ENCODE measurements around the gene MDGA2. TPM values are rescaled to one million over a fixed set of nuclear protein-coding genes. Genes with fewer than 3 reads are reported as not detected.
"Not testable (repeated sequence)": the region's sequence is repeated elsewhere in the genome, so short reads cannot be mapped to it uniquely, and the experiment has no call there.

The MDGA2 gene
- total RNA-seq, 2 donors from 2014 or later, result not detected

DNA sequence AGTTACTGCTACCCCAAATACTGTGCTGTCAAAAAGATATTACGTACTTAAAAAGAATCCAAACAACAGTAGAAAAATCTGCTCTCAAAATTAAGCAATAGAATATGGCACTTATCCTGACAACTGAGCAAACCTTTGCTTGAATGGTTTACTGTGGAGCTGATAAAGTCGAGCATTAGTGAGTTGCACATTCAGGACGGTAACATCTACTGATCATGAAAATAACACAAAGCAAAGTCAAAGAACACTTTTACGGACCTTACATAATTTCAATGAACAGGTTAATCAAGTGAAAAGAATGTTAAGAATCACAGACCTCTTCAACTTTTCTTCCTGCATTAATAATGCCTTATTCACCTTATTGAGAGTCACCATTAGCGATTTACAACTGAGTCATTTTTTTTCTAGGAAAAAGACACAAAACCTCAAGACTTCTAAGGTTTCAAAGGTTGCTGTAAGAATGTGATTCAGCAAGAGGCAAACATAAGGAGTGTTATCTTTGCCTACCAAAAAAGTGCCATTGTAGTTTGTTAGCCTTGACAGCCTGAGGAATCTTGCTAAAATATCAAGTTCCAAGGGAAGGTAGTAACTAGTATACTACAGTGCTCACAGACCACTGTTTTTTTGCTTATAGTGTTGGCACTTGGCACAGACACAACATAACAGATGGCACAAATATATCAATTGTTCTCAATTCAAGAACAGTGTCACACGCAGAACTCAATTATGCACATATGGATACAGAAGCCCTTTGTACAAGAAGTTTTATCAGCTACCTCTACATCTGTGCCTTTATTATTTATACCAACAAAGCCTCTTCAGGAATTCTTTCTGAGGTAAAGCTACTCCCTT, 689.6 kb downstream of the MDGA2 start:
- Histone ChIP-seq H3K36me3 (no peaks in the 10 kb centered on the region), H3K4me3 (no peak overlapping the region), H3K27ac (no peak overlapping the region), H3K9me3 (no peaks in the 10 kb centered on the region), H3K27me3 (no peaks in the 10 kb centered on the region), H3K4me1 (no peaks in the 10 kb centered on the region)
- TF ChIP-seq, protein P1, sequence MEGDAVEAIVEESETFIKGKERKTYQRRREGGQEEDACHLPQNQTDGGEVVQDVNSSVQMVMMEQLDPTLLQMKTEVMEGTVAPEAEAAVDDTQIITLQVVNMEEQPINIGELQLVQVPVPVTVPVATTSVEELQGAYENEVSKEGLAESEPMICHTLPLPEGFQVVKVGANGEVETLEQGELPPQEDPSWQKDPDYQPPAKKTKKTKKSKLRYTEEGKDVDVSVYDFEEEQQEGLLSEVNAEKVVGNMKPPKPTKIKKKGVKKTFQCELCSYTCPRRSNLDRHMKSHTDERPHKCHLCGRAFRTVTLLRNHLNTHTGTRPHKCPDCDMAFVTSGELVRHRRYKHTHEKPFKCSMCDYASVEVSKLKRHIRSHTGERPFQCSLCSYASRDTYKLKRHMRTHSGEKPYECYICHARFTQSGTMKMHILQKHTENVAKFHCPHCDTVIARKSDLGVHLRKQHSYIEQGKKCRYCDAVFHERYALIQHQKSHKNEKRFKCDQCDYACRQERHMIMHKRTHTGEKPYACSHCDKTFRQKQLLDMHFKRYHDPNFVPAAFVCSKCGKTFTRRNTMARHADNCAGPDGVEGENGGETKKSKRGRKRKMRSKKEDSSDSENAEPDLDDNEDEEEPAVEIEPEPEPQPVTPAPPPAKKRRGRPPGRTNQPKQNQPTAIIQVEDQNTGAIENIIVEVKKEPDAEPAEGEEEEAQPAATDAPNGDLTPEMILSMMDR (IDR thresholded peaks at IDR 0.05), result no peak
- DNase-seq (ENCODE audit: low spot score), result no peak

DNA sequence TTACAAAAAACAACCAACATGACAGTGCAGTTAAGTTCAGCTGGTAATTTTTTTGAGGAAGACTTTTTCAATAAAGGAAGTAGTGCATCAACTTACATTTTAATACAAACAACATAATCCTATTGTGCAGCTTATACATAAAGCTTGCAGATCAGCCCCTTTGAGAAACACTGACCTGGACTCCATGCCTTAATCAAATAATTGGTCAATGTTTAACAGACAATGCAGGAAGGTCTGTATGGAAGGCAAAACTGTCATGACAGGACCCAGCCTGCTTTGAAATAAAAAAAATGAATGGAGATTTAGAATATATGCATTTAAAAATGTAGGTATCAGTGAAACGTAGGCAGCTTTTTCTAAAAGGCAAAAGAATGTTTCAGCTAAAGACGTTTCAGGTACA, 702.1 kb downstream of the MDGA2 start:
- Histone ChIP-seq H3K4me1 (no peaks in the 10 kb centered on the region), H3K4me3 (no peak overlapping the region), H3K27me3 (no peaks in the 10 kb centered on the region), H3K27ac (no peak overlapping the region), H3K36me3 (no peaks in the 10 kb centered on the region), H3K9me3 (no peaks in the 10 kb centered on the region)
- TF ChIP-seq, protein P1 (IDR thresholded peaks at IDR 0.05), result no peak
- no peak for DNase-seq (ENCODE audit: low spot score)

DNA sequence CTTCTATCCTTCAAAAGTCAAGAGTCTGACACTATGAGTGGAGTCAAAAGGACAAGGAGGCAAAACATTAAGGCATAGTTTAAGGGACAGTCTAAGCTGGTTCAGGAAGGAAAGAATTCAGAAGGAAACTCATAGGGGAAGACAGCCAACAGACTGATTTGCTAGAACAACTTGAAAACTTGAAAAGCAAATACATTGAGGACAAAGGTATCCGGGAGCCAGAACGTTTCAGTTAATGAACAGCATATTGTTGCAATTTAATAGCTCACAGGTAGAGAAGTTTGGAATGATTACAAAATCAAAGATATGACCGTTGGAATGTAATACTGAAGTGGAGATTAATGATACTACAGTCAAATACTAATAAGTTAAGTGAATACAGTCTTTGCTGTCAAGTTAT, 711.0 kb downstream of the MDGA2 start:
- no peaks in the 10 kb centered on the region for H3K4me1 ChIP-seq
- H3K27ac ChIP-seq, result no peak overlapping the region
- no peak for DNase-seq (ENCODE audit: low spot score)
- H3K27me3 ChIP-seq, result no peaks in the 10 kb centered on the region
- no peak overlapping the region for H3K4me3 ChIP-seq
- H3K36me3 ChIP-seq, result no peaks in the 10 kb centered on the region
- no peaks in the 10 kb centered on the region for H3K9me3 ChIP-seq
- TF ChIP-seq, protein P1 (IDR thresholded peaks at IDR 0.05), result no peak

DNA sequence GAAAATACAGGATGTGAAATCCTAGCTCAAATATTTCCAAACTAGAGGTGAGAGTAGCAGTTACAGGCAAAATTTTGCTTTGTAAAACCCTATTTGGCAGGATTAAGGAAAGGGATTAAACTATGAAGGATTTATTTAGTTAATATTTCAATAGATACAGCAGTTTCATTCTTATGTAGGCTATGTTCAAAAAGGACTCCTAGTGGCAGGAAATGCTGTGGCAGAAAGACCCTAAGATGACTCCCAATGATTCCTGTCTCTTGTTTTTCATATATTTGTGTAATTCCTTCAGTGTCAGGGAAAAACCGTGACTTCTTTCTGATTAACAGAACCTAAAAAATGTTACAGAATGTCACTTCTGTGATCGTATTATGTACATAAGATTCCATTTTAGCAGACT, 724.3 kb downstream of the MDGA2 start:
- no peak for DNase-seq (ENCODE audit: low spot score)
- Histone ChIP-seq H3K4me1 (no peaks in the 10 kb centered on the region), H3K27ac (no peak overlapping the region), H3K9me3 (no peaks in the 10 kb centered on the region), H3K4me3 (no peak overlapping the region), H3K27me3 (no peaks in the 10 kb centered on the region), H3K36me3 (no peaks in the 10 kb centered on the region)
- TF ChIP-seq, protein P1 (IDR thresholded peaks at IDR 0.05), result no peak

DNA sequence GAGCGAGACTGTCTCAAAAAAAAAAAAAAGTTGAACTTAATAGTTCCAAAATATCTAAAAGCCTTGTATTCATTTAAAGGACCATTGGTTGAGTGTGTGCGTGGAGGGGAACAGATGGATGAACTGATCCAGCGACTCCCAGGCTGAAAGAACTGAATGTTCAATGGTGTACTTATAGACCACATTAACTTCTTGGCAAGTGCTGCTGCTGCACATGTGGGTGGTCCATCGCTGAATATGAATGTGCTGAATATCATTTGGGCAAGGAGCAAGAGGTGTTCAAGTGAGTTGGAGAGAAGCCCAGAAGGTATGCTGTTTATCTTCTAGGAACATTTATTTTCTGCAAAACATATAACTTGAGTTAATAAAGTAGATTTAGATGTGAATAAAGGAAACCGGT, 734.8 kb downstream of the MDGA2 start:
- no peaks in the 10 kb centered on the region for H3K27me3 ChIP-seq
- DNase-seq (ENCODE audit: low spot score), result no peak
- no peaks in the 10 kb centered on the region for H3K36me3 ChIP-seq
- H3K4me3 ChIP-seq, result no peak overlapping the region
- H3K27ac ChIP-seq, result no peak overlapping the region
- H3K9me3 ChIP-seq, result peaks cover 0 to 24% of the 10 kb centered on the region in 2 donors
- TF ChIP-seq, protein P1 (IDR thresholded peaks at IDR 0.05), result no peak
- H3K4me1 ChIP-seq, result no peaks in the 10 kb centered on the region

DNA sequence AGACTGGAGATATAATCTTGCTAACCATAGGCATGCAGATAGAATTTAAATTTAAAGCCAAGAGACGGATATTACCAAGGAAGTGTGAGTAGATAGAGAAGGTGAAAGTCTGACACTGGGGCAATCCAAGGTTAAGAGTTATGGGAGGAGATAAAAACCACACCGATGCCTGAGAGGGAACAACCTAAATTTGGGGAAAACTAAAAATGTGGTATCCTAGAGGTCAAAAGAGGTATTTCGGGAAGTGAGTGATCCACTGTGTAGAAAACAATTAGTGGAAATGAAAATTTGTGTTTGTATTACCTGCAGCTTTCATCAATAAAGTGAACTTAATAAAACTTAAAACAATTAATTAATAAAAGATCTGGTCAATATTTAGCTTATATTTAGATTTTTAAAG, 754.9 kb downstream of the MDGA2 start:
- no peak overlapping the region for H3K27ac ChIP-seq
- H3K9me3 ChIP-seq, result no peaks in the 10 kb centered on the region
- no peaks in the 10 kb centered on the region for H3K4me1 ChIP-seq
- H3K36me3 ChIP-seq, result no peaks in the 10 kb centered on the region
- no peak for DNase-seq (ENCODE audit: low spot score)
- TF ChIP-seq, protein P1 (IDR thresholded peaks at IDR 0.05), result no peak
- H3K27me3 ChIP-seq, result no peaks in the 10 kb centered on the region
- no peak overlapping the region for H3K4me3 ChIP-seq

DNA sequence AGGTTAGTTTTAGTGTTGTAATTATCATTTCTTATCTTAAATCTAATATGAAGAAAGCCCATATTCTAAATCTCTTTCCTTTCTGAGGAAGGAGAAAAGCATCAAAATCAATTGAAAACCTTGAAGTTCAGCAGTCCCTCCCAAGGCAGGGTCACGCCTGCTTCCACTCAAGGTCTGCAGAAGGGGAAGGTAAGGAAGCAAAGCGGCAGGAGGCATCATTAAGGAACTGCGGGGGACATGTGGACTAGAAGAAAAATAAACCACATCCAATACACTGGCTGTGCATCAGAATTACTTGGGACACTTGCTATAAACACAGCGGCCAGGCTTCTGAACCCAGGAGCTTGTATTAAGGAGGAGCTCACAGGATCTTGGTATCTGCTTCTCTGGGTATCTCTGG, 759.9 kb downstream of the MDGA2 start:
- H3K9me3 ChIP-seq; H3K27ac ChIP-seq; H3K27me3 ChIP-seq; DNase-seq (ENCODE audit: low spot score); H3K36me3 ChIP-seq; H3K4me1 ChIP-seq; H3K4me3 ChIP-seq: not testable (repeated sequence)
